Epithelial cell of proximal tubule (primary cell): Measurements from ENCODE around the gene ZBED5. TPM values are rescaled to one million over a fixed set of nuclear protein-coding genes. Genes with fewer than 3 reads are reported as not detected.
"Not testable (repeated sequence)": the region's sequence is repeated elsewhere in the genome, so short reads cannot be mapped to it uniquely, and the experiment has no call there.

Experiments
- DNase-seq: peaks from one replicate; pipeline ENCODE4 v3.0.0-alpha.2; 2011; ENCODE audit warnings: low read depth
- H3K4me3 ChIP-seq: 2 replicates; pipeline ENCODE4 v1.5.1; 2011; ENCODE audit warnings: low read depth, mild to moderate bottlenecking, low read length
- total RNA-seq: library from RNA; depleted of rRNA; stranded (reverse); fragments of >200 nt; gene quantifications from 2 replicates; pipeline ENCODE4 v1.2.3, GENCODE V29; 2015
- TF ChIP-seq, protein P1 (sequence below): conservative IDR thresholded peaks from 2 replicates; pipeline ENCODE4 v1.5.1; 2012; ENCODE audit warnings: low read depth, mild to moderate bottlenecking, low read length

ZBED5 gene
- total RNA-seq, 1 donor from 2014 or later = 19.8 TPM

DNA sequence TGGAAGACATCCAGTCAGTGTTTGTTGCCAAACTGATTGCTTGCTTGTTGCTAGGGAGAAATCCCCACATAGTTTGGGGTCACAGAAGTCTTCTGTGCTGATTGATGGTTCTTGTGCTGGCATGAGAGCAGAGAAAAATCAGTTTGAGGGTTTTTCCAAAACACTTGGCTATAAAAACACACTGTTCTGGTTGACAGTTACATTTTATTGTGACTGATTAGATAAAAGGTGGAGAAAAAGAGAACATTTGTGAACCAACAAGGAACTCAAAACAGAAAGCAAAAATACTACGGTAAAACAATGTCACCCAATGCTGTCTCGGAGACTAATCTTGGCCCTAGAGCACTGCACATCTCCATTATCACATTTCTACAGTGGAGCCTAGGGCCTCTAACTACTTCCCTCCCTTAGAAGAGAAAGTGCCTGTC, 34.7 kb downstream of the ZBED5 start:
- TF ChIP-seq, protein P1, sequence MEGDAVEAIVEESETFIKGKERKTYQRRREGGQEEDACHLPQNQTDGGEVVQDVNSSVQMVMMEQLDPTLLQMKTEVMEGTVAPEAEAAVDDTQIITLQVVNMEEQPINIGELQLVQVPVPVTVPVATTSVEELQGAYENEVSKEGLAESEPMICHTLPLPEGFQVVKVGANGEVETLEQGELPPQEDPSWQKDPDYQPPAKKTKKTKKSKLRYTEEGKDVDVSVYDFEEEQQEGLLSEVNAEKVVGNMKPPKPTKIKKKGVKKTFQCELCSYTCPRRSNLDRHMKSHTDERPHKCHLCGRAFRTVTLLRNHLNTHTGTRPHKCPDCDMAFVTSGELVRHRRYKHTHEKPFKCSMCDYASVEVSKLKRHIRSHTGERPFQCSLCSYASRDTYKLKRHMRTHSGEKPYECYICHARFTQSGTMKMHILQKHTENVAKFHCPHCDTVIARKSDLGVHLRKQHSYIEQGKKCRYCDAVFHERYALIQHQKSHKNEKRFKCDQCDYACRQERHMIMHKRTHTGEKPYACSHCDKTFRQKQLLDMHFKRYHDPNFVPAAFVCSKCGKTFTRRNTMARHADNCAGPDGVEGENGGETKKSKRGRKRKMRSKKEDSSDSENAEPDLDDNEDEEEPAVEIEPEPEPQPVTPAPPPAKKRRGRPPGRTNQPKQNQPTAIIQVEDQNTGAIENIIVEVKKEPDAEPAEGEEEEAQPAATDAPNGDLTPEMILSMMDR = no peak
- H3K4me3 ChIP-seq = no peak overlapping the region
- DNase-seq = no peak

DNA sequence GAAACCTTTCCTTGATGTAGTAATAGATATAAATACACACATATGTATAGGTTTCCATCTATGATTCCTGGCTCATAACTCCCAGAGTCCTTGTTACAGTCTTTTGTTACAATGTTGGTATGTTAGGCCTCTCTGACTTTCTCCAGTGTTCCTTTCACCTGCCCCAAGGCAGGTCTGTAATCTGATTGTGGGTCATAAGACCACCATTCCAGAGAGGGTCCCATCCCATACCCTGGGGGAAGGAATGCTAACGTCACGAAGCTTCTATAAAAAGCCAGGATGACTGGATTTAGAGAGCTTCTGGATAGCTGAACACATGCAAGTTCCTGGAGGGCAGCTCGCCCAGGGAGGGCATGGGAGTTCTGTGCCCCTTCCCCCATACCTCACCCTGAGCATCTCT, 35.4 kb downstream of the ZBED5 start:
- DNase-seq, H3K4me3 ChIP-seq: not testable (repeated sequence)

DNA sequence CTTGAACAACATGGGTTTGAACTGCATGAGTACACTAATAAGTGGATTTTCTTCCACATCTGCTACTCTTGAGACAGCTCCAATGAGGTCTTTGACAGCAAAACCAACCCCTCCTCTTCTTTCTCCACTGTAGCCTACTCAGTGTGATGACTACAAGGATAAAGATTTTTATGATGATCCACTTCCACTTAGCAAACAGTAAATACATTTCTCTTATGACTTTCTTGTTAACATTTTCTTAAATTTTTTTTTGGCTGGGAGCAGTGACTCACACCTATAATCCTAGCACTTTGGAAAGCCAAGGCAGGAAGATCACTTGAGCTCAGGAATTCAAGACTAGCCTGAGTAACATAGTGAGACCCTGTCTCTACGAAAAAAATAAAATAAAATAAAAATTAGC, 39.3 kb downstream of the ZBED5 start:
- H3K4me3 ChIP-seq = no peak overlapping the region
- no peak for DNase-seq
- TF ChIP-seq, protein P1 = no peak

DNA sequence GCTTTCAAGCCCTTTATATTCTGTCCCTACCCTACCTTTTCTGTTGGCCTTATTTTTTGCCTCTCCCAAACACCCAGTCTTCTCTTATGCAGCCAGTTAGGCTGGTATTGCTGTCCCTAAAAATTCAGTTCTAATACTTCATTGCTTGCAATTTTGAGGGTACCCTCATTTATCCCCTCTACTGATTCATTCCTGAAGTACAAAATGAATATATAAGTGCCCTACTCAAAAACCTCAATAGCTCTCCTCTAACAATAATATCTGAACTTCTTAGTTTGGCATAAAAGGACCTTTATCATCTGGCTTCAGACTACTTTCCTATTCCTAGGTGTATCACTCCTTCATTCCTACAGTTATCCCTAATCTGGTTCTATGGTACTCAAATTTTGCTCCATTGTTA, 43.9 kb downstream of the ZBED5 start:
- TF ChIP-seq, protein P1 = no peak
- DNase-seq = no peak
- H3K4me3 ChIP-seq = no peak overlapping the region

DNA sequence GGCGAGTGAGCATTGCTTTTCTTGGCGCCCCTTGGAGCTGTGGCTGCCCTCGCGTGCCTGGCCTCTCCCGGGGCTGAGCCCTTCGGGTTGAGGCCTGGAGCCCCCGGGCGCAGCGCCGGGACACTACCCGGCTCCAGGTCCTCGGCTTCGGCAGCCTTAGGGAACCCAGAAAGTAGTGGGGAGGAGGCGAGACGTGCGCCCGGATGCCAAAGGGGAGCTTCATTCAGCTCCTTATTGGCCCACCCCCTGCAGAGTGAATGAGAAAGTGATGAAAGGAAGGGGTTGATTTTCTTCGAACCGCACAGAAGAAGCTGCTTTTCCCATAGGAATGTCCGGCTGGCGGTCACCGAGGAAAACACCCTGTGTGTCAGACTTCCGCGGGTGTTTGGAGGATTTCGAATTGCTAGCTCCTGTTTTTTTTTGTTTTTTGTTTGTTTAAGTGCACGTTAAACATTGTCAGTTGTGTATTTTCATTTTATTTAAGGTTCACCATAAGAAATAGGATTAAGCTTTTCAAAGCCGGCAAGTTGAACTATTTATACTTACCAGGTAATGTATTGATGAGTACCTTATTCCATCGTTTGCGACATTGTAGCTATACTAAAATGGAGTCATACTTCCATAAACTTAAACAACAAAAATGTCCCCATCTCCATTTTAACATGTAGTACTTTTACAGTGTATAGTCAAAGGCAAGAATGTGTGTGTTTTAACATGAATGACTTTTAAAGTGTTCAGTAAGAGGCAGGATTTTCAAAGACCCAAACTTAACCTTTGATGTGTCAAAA, 48.3 kb downstream of the ZBED5 start:
- peak overlapping the region; percentile 83 for H3K4me3 ChIP-seq
- TF ChIP-seq, protein P1 = no peak
- no peak for DNase-seq

DNA sequence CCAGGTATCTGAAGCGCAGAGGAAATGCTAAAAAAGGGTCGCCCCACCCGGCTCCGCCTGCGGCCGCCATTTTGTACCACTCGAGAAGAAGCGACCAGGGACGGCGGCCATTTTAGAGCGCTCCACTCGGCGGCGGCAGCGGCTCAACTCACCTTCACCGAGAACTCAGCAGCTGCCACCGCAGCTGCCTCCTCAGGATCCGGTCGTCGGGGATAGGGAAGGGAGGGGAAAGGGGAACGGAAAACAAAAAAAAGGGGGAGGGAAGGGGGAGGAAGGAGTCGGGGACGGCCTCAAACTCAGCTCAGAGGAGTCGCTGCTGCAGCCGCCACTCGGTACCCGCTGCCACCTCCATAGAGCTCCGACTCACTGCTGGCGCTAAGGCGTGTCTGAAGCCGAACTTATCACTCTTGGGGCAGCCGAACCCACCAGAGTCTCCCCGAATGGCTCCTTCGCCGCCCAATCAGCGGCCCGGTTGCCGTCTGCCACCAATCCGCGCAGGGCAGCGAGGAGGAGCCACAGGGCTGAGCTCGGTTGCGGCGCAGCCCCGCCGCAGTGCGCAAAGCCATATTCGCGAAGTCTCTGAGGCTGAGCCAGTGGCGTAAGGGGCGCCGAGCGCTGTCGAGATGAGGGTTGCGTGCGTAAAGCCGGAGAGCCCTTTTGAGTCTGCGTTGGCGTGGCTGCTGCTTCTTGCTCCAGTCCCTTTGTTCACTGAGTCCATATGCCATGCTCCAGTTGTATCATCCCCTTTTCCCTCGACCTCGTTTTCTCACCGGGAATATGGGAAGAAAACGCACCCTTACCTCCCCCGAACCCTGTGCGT, 49.1 kb downstream of the ZBED5 start, which contains the start of gene EIF4G2:
TSS of gene EIF4G2 (minus strand) at position 374 of the 820 bp plus-strand sequence.
- H3K4me3 ChIP-seq = peak within 1 kb of the TSS; percentile 83
- peak; percentile 73 for DNase-seq
- TF ChIP-seq, protein P1 = no peak

DNA sequence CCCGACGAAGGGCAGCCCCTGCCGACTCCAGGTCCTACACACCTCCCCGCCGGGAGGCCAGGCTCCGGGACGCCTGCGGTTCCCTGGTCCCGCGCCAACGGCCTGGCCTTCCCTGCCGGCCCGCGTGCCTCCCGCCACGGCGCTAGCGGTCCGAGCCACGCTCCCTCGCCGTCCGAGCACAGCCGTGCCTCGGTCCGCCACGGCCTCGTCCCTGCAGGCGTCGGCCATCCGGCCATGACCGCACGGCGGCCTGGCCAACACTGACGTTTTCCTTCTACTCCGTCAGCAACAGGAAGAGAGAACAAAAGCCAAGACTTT, 49.7 kb downstream of the ZBED5 start:
- peak overlapping the region; percentile 83 for H3K4me3 ChIP-seq
- DNase-seq = no peak
- TF ChIP-seq, protein P1 = no peak
